Urothelium cell line (cell line): ENCODE results near the gene DEFB114.
"Not testable (repeated sequence)": the region's sequence is repeated elsewhere in the genome, so short reads cannot be mapped to it uniquely, and the experiment has no call there.

Experiments used
- DNase-seq: peaks from one replicate; pipeline ENCODE4 v3.0.0; 2011; ENCODE audit warnings: low spot score, mixed read lengths
- FAIRE-seq: peaks from 2 replicates; lab custom pipeline; 2011; peaks lifted over from hg19 to GRCh38; lab: Jason Lieb, UNC

DEFB114 gene, protein sequence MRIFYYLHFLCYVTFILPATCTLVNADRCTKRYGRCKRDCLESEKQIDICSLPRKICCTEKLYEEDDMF

DNA sequence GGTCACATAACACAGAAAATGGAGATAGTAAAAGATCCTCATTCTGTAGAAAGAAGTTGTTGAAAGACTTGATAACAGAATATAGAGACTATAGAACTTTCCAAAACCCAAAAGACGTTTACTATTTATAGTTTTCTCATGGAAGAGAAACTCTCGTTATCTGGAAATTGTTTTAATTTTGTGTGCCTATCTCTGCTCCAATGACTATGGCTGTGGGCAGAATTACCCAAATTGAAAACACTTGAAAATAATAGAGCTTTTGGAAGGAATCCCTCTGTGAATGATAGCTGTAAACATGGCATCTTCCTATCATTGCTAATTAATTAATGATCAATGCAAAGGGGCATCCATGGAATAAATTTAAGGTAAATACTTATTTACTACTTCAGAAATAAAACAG, at the start of gene DEFB114:
Gene DEFB114 (minus strand): TSS at position 101 of the 400 bp plus-strand sequence. CDS start 59 bp downstream, at position 42.
- DNase-seq (no peak), FAIRE-seq (no peak)

DNA sequence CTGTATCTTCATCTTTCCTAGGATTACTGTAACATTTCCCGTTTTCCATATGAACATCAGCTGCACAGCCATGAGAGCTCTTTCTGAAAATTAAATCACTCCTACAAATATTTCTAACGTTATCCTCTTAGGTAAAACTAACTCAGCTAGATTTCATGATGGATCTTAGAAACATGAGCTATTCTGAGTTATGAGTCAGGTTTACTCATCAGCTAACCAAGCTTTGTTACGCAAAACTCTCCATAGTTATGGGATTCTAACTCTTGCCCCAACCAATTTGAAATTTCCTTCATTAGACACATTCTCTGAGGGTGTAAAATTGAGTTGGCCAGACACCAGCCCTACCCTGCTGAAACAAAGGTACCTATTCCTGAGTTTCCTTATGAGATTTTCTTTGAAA, 43.9 kb upstream of the DEFB114 start:
- peak; percentile 25 for DNase-seq
- no peak for FAIRE-seq

DNA sequence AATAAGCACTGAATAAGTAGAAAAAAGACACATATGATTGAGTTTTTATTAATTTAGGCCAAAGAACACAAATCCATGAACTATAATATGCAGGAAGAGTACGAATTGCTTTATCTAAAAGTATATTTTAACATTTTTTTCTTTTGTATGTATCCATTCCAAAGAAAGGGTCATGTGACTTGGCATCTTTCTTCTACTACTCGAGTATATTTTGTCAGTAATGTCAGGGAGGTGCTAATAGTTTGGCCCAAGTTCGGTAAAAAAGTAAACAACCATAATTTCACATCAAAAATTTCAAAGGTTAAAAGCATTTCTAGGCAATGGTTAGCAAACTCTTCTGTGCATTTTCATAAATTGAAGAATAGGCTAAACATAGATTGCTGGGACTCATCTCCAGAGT, 39.2 kb upstream of the DEFB114 start:
- DNase-seq (no peak), FAIRE-seq (no peak)

DNA sequence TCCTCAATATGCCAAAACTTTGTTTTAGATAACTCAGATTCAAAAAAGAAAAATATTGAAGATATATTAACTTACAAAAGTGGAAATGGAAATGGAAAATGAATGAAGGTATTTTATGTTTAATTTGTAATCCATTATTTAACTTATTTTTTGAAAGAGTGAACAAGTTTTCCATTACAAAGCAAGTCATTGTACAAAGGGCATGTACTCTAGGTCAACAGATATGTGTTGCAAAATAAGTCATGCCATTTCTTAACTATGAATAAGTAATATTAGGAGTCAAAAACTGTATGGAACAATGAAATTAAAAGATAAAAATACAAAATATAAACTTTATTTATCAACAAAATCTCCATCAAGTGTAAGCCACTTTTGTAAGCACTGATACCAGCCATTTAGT, 31.3 kb upstream of the DEFB114 start:
- DNase-seq: no peak
- no peak for FAIRE-seq

DNA sequence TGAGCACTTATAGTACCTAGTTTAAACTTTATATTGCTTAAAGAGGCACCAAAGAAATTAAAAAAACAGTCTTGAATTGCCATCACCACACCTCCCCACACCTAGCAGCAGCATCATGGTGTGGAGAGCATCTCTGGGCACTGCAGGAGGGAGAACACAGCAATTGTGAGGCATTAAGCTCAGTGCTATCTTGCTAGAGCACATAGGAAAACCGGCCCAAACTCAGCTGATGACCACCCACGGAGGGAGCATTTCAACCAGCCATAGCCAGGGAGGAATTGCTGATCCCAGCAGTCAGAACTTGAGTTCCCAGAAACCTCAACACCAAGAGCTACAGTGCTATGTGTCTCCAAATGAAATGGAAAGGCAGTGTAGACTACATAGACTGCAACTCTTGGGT, 24.9 kb upstream of the DEFB114 start:
- no peak for FAIRE-seq

DNA sequence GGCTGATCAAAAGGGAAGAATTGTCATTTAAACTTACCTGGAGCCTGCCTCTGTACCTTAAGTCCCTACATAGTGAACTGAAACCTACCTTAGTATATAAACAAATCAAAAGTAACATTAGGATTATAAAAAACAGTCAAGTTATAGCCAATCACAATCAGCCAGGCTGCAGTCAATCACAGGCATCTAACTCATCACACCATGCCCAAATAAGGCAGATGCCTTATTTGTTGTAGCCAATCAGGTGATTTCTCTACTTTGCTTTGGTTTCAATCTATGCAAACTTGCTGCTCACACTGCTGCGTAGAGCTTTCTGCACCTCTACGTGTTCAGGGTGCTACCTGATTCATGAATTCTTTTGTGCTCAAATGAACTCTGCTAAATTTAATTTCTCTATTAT, 23.8 kb upstream of the DEFB114 start:
- DNase-seq (no peak), FAIRE-seq (peak; percentile 55)

More for the DNA sequence above, 24.9 kb upstream of the DEFB114 start:
- DNase-seq: no peak

DNA sequence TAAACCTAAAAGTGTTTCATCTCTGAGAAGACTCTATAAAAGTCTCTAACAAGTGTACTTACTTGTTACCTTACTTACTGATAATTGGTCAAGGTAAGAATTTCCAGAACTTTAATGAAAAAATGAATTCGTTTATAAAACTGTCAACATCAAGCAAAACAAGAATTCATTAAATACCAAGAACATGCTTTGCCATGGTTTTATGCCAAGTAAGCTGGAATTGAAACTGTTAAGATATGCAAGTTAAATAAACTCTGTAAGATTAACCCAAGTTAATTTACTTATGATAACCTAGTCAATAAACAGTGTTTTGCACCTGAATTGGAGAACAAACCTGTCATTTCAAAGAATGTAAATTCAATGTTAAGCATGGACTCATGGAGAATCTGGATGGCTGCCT, 22.6 kb upstream of the DEFB114 start:
- DNase-seq (no peak), FAIRE-seq (no peak)

DNA sequence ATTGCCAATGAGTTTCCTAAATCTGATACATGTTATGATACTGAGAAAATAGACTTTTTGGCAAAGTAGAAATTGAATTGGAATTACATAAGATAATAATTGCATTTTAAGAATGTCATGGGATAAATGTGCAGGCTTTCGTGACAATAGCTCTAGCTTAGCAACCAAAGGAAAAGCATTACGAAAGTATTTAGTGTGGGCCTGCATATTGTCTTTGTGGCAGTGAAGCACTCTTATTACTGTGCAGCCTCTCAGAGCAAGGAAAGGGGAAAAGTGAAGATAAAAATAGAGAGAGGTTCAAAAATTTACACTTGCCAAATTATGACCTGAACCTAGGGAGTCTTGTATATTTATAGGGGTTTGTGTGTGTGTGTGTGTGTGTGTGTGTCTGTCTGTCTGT, 18.1 kb upstream of the DEFB114 start:
- DNase-seq (no peak), FAIRE-seq (no peak)

DNA sequence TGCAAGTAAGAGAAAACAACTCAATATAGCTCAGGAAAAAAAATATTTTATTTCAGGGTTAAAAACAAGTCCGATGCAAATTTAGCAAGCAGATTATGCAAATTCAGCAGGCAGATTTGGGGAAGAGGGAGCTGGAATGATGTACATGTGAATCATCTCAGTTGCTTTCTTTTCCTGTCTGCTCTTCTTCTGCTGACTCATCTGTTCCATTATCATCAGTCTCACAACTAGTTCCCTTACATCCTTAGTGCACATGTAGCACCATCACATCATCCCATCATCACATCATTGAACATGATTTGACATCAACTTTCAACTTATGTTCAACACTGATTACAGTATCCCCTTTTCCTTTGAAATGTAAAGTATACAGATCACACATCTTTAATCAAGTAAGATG, 16.9 kb upstream of the DEFB114 start:
- FAIRE-seq (no peak), DNase-seq (peak; percentile 21)

DNA sequence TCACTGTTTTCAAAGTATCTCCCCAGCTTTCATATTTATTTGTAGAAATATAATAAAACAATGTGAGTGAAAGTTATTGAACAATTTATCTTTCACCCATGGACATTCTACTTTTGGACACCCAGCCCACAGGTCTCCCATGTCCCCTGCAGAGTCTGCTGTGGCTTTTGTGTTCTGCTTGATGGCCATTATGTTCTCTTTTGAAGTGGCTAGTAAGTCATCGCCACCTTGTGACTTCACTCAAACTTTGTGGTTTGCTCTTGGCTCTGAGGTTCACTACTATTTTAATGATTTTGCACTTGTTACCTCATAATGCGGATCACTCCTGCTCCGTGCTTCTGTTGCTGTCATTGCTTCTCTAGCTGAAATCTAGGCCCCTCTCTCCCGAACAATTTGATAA, 15.6 kb upstream of the DEFB114 start:
- DNase-seq (no peak), FAIRE-seq (no peak)

DNA sequence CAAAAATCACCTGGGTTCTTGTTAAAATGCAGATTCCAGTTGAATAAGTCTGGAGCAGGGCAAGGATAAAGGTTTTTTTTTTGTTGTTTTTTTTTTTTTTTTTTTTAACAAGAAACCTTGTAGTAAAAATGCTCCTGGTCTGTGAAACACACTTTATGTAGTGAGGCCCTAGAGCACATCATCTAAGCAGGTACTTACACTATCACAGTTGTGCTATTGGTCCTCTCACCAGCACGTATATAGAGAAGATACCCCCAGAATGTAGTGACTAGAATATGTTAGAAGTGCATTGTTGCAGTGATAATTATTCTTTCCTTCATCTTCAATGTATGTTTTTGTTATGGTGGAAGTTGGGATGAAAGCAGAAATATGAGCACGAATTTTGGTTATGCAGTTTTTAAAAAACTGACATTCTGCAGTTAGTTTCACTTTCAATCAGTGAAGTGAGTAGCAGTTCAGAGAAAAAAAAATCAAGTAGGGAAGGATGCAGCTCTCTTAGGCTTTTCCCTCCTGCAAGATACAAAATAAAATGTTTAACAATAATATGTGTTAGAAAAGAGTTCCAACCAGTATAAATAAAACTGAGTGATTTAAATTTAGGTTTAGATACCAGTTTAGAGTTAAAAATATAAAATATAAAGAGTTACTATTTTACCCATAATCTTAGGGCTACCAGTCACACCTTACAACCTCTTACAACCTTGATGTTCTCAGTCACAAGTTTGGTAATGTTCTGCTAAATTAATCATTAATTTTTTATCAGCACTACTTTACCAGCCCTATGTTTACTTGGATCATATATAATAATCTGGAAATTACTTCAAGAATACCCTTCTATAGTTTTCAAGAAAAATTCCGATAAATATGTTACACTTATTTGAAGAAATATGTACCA, 14.6 kb upstream of the DEFB114 start:
- DNase-seq (no peak), FAIRE-seq (no peak)

DNA sequence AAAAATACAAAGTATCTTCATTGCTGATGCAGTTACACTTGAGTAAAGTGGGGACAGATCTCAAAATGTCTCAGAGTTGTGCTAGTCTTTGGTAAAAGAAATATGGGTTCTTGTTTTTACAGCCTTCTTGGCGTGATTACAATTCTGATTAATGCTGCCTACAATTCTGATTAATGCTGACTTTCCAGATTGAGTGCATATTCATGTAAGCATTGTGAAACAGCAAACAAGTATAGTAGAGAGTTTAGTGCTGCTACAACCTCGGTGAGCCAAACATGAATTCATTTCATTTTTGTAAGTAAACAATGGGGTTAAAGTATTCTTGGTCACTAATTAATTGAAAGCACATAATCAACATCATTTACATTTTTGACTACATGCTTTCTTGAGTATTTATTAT, 5.6 kb upstream of the DEFB114 start, which contains the start of gene DEFB113:
Gene DEFB113 (minus strand): TSS at position 21 of the 400 bp plus-strand sequence. CDS start 0 bp downstream, at position 21.
- DNase-seq: no peak
- peak; percentile 13 for FAIRE-seq

DNA sequence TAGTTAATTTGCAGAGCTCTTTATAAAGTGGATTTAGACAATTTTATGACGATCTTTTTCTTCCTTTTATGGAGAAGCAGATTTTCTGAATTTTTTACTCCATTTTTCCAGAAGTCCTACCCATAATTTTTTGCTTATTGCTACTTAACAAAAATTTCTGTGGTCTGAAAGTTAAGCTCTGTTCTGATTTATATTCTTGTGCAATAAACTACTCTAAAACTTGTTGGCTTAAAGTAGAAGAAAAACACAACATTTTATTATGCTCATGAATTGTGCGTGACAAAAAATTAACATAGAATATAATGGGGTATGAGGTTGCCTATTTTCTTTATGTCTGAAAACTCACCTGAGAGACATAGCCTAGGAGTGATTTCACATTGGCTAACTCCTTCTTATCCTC, 2.9 kb upstream of the DEFB114 start:
- DNase-seq: no peak
- no peak for FAIRE-seq

DNA sequence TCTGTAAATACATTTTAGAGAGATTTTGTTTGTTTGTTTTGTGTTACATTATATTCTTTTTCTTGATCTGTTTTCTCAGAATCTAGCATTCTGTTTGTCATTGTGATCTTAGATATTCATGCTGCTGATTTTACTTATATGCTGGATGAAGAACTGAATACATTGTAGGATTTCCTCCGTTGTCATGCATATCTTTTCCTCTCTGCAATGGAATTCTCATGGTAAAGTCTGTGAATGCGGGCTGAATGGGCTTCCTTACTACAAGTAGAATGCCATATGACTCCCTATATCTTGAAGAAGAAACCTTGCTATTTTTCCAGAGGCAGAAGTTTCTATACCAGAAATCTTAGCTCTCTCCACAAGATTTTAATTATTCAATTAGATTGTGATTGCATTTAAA, 2.4 kb upstream of the DEFB114 start:
- FAIRE-seq: no peak
- DNase-seq: no peak

DNA sequence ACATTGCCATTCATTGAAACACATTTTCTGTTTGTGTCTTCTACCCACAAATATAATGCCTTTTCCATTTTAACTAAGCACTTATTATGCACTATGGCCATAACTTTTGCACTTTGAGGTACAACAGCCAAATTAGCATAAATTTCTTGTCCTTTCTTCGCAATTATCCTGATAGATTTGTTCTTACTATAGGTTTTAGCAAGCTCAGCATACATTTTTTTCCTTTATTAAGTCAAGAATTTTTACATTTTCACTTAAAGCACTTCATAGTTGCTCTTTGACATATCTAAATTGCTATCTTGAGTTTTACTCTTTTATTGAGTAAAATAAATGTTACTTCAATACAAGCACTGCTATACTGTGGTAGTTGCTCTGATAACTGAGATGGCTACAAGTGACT, 5.8 kb downstream of the DEFB114 start:
- DNase-seq: no peak
- no peak for FAIRE-seq

DNA sequence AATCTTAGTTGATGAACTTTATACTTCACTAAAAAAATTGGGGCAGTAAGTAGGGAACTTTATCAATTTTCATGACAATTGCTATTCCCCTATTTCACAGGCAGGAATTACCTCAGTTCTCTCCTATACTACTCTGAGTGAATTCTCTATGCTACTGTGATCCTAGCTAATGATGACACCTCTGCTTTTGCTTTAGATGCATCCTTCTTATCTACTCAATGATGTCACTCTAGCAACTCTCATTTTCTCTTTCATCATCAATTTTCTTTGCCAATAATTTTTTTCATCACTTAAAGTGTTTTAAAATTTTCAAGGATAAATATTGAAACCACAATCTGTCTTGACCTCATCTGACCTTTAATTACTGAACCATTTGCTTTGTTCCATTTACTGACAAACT, 8.1 kb downstream of the DEFB114 start:
- FAIRE-seq (no peak), DNase-seq (no peak)

DNA sequence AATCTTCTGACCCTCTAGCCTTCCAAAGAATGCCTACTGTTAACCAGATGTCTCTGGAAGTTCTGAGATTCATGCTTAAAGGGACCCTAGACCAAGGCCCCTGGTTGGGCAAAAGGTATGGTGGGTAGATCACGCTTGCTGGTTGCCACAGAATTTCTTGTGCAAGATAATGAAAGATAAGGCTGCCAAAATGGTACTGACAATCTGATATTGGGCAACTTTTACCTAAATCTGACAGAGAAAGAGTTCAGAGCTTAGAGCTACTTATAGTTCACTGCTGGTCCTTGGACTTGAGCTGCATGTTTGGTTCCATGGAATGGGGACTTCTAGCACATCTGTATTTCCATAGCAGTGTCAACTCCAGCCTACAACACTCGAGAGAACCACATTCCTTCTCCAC, 12.0 kb downstream of the DEFB114 start:
- DNase-seq (no peak), FAIRE-seq (no peak)

DNA sequence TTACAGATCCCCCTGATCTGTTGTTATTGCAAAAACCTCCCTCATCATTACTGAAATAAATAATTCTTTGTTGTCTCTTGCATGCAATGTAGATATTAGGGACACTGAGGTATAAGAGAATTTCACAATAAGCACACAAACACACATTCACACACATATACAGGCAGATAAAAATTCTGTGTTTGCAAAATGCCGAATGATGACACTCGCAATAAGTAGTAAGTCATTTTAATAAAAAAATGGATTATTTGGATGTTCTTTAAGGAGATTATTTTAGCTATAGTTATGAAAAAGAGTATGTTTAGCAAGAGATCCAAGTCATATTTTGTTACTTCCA, 13.6 kb downstream of the DEFB114 start:
- FAIRE-seq: no peak
- DNase-seq: no peak

DNA sequence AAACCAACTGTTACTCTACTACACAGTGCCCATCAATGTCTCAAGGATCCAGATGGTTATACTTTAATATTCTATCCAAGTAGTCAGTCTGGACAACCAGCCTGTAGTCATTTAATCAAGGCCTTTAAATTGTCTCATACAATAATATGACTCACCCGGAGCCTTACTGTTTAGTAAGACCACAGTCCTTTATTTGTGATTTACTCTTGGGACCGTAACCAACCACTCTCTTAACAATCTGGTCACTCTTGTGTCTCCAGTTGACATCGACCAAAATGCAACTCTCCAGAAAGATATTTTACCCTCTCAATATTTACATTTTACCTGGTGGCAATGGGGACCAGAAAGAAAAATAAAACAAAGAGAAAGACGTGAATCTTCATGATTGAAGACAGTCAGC, 14.9 kb downstream of the DEFB114 start:
- DNase-seq: no peak
- FAIRE-seq: no peak

DNA sequence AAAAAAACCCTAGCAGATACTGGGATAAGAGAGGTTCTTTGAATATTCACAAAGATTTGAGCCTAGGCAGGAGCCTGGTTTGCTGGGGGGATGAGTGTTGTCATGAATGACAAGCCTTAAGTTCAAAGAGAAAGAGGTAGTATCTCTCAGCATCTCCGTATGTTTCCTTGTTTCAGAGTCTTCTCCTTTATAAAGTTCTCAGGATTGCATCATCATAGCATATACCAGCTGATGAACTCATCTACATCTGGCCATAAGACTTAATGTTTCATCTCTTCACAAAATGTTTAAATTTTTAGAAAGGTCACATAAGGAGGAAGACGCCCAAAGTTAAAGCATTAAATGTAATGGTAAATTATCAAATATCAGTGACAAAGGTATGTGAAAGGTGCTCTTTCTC, 17.1 kb downstream of the DEFB114 start:
- FAIRE-seq: no peak

DNA sequence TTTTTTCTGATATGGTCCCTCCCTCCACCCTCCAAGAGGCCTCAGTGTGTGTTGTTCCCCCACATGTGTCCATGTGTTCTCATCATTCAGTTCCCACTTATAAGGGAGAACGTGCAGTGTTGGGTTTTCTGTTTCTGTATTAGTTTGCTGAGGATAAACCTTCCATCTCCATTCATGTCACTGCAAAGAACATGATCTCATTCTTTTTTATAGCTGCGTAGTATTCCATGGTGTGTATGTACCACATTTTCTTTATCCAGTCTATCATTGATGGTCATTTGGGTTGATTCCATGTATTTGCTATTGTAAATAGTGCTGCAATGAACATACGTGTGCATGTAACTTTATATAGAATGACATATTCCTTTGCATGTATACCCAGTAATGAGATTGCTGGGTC, 19.9 kb downstream of the DEFB114 start:
- FAIRE-seq: peak; percentile 42
- not testable (repeated sequence) for DNase-seq

More for the DNA sequence above, 17.1 kb downstream of the DEFB114 start:
- DNase-seq: no peak

DNA sequence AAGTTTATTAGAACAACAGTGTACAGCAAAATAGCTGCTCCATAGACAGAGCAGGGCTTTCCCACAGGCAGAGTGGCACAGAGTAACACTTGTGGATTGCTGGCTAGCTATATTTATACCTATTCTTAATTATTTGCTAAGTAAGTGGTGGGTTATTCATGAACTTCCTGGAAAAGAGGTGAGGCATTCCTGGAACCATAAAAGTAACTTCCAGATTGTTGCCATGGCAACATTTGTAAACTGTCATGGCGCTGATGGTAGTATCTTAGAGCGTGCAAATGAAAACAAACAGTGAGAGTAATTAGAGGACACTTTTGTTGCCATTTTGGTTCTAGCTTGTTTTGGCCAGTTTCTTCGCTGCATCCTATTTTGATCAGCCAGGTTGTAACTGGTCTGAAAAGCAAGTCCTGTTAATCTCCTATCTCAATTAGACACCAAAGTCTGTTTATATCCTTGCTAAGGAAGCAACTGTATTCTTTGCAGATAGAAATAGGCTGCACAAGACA, 23.9 kb downstream of the DEFB114 start:
- DNase-seq (no peak), FAIRE-seq (no peak)
